CD14-positive monocyte (primary cell): ENCODE measurements around the gene RDH14. TPM values are rescaled to one million over a fixed set of nuclear protein-coding genes. Genes with fewer than 3 reads are reported as not detected.

Experiments used
- DNase-seq, 3 donors: peaks; one replicate each; pipeline ENCODE4 v3.0.0-alpha.2; 2011 to 2022
- H2AFZ ChIP-seq: 2 replicates; pipeline ENCODE4 v1.6.0; 2012; ENCODE audit warnings: mild to moderate bottlenecking, low read depth, low read length, inconsistent platforms; ENCODE audit not compliant: insufficient read depth, poor library complexity, severe bottlenecking
- H3K27ac ChIP-seq, 2 donors: 1 replicate in 1 of 2; 2 replicates in 1 of 2; pipeline ENCODE4 v1.5.1; 2012 to 2013; ENCODE audit warnings: low read length in 2 of 2, control low read depth in 1 of 2, inconsistent platforms in 1 of 2, low read depth in 1 of 2, mild to moderate bottlenecking in 1 of 2
- H3K27me3 ChIP-seq, 2 donors: one replicate each; pipeline versions ENCODE4 v1.6.0 to v1.6.1; 2011 to 2013; ENCODE audit warnings: low read length in 2 of 2; ENCODE audit not compliant: control insufficient read depth in 2 of 2, insufficient read depth in 2 of 2
- H3K36me3 ChIP-seq, 2 donors: replicated peaks in 1 of 2; 1 replicate in 1 of 2; 2 replicates in 1 of 2; pipeline versions ENCODE4 v1.5.1 to v1.6.1; 2012 to 2013; ENCODE audit warnings: low read length in 2 of 2, control low read depth in 1 of 2, inconsistent platforms in 1 of 2, mild to moderate bottlenecking in 1 of 2; ENCODE audit not compliant: insufficient read depth in 2 of 2, control insufficient read depth in 1 of 2
- H3K4me1 ChIP-seq, 2 donors: 1 replicate in 1 of 2; 2 replicates in 1 of 2; pipeline versions ENCODE4 v1.5.1 to v1.6.1; 2012 to 2013; ENCODE audit warnings: low read length in 2 of 2, control low read depth in 1 of 2, inconsistent platforms in 1 of 2, mild to moderate bottlenecking in 1 of 2, moderate library complexity in 1 of 2; ENCODE audit not compliant: insufficient read depth in 2 of 2, control insufficient read depth in 1 of 2
- H3K4me2 ChIP-seq: replicated peaks from 2 replicates; pipeline ENCODE3; 2012; ENCODE audit warnings: low read length, moderate library complexity, mild to moderate bottlenecking; ENCODE audit not compliant: poor library complexity, severe bottlenecking; ENCODE audit errors: extremely low read depth
- H3K4me3 ChIP-seq, 3 experiments: fragments of 200-600 bp in 1 of 3; sonication (generic) in 1 of 3; replicated peaks in 1 of 3; 1 replicate in 2 of 3; 2 replicates in 1 of 3; pipeline ENCODE4 v1.5.1; 2011 to 2013; ENCODE audit warnings: low read length in 3 of 3, mild to moderate bottlenecking in 3 of 3, control low read depth in 2 of 3, low read depth in 2 of 3, inconsistent platforms in 1 of 3, moderate library complexity in 1 of 3
- H3K79me2 ChIP-seq: 2 replicates; pipeline ENCODE4 v1.6.0; 2012; ENCODE audit warnings: mild to moderate bottlenecking, control low read depth, inconsistent platforms, low read length, moderate library complexity; ENCODE audit not compliant: insufficient read depth
- H3K9ac ChIP-seq: 2 replicates; pipeline ENCODE4 v1.6.0; 2017; ENCODE audit warnings: low read length, mild to moderate bottlenecking; ENCODE audit not compliant: insufficient read depth, poor library complexity, severe bottlenecking
- H3K9me3 ChIP-seq, 2 donors: replicated peaks in 1 of 2; 1 replicate in 1 of 2; 2 replicates in 1 of 2; pipeline versions ENCODE4 v1.5.1 to v1.6.1; 2012 to 2013; ENCODE audit warnings: low read length in 2 of 2, control low read depth in 1 of 2; ENCODE audit not compliant: control insufficient read depth in 1 of 2, insufficient read depth in 1 of 2
- H4K20me1 ChIP-seq: 2 replicates; pipeline ENCODE4 v1.6.0; 2012; ENCODE audit warnings: mild to moderate bottlenecking, low read length, control low read depth, moderate library complexity; ENCODE audit not compliant: insufficient read depth
- H3K27ac Mint-ChIP-seq, 7 donors: one replicate each; pipeline ENCODE4 v1.8.0; 2020; ENCODE audit warnings: mild to moderate bottlenecking in 7 of 7, mixed read lengths in 7 of 7, moderate library complexity in 6 of 7, inconsistent platforms in 2 of 7
- H3K27me3 Mint-ChIP-seq, 3 donors: one replicate each; pipeline ENCODE4 v1.8.0; 2021 to 2022; ENCODE audit warnings: low read depth in 3 of 3, mild to moderate bottlenecking in 3 of 3, mixed read lengths in 3 of 3, moderate library complexity in 3 of 3, inconsistent platforms in 1 of 3
- H3K36me3 Mint-ChIP-seq, 2 donors: one replicate each; pipeline ENCODE4 v1.8.0; 2020; ENCODE audit warnings: mixed read lengths in 2 of 2, inconsistent platforms in 1 of 2, mild to moderate bottlenecking in 1 of 2
- H3K4me1 Mint-ChIP-seq: one replicate; pipeline ENCODE4 v1.8.0; 2020; ENCODE audit warnings: mild to moderate bottlenecking, mixed read lengths
- H3K4me3 Mint-ChIP-seq, 2 donors: one replicate each; pipeline ENCODE4 v1.8.0; 2020; ENCODE audit warnings: mild to moderate bottlenecking in 2 of 2, mixed read lengths in 2 of 2, moderate library complexity in 1 of 2
- H3K9me3 Mint-ChIP-seq, 7 donors: one replicate each; pipeline ENCODE4 v1.8.0; 2020 to 2022; ENCODE audit warnings: mixed read lengths in 7 of 7, mild to moderate bottlenecking in 6 of 7, moderate library complexity in 6 of 7, inconsistent platforms in 2 of 7
- WGBS: methylation state at CpG from one replicate; pipeline ENCODE4 v1.1.5; 2013; ENCODE audit warnings: missing lambda C conversion rate; ENCODE audit not compliant: insufficient coverage; 5-methylcytosine and 5-hydroxymethylcytosine counted together
- intact Hi-C, 2 donors: fragments of 100-400 bp; cut with micrococcal nuclease; formaldehyde crosslinking; loops; one replicate each; pipeline versions ENCODE4 v1.15.0 to v1.15.1; 2023
- polyA plus RNA-seq, 3 donors: library from polyadenylated mRNA; depleted of rRNA in 1 of 3; unstranded in 2 of 3; stranded (reverse) in 1 of 3; fragments of 300-500 nt in 2 of 3; fragments of >200 nt in 1 of 3; fragmentation: Illumina TruSeq in 2 of 3; gene quantifications; 1 replicate in 2 of 3; 2 replicates in 1 of 3; pipeline ENCODE4 v1.2.3, GENCODE V29; 2012 to 2021
- TF ChIP-seq, protein P1 (sequence below): fragments of 200-600 bp; IDR thresholded peaks from one replicate; pipeline ENCODE4 v1.8.0; 2022; ENCODE audit warnings: antibody characterized with exemption, mild to moderate bottlenecking

RDH14 gene
- polyA plus RNA-seq, 3 donors = 5.5 to 16.3 (median 14.3) TPM

DNA sequence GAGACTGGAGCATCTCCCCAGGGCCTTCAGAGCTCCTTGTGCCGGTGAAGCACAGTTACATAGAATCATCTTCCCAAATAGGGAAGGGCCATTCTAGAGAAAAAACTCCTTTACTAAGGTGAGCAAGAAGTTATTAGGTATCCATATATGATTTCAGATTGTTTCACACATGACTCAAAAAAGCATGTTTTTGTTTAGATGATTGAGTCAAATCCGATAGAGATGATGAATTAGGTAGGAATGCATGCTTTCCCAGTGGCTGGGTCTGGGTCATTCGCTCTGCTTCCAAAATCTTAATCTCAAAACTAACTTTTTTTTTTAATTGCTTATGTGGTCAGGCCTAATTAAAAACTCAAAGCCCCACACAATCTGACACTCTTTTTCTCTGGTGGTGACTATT, 25.1 kb upstream of the RDH14 start:
- no peak overlapping the region for H2AFZ ChIP-seq
- H3K79me2 ChIP-seq = no peaks in the 10 kb centered on the region

DNA sequence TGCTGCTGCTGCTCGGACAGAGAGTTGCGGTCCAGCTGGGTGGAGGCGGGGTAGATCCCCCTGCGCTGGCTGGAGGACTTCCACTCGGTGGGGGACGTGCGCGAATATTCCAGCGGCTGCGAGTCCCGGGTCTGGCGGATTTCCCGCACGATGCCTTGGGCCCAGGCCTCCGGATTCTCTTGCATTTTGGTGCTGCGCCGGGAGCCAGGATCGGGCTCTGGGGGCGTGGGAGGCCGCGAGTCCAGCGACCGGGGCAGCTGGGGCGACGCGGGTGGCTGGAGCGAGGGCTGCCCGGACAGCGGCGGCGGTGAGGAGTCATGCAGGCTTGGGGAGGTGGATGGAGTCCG, 24.1 kb upstream of the RDH14 start:
- H3K4me1 ChIP-seq = no peaks in the 10 kb centered on the region
- 86% methylated on average over 25 of the region's 32 CpGs for WGBS
- H3K27me3 ChIP-seq = no peaks in the 10 kb centered on the region
- H4K20me1 ChIP-seq = no peaks in the 10 kb centered on the region
- no peak overlapping the region for H3K4me2 ChIP-seq
- peaks cover 0 to 2% (median 0%) of the 10 kb centered on the region in 3 donors for H3K27me3 Mint-ChIP-seq
- TF ChIP-seq, protein P1, sequence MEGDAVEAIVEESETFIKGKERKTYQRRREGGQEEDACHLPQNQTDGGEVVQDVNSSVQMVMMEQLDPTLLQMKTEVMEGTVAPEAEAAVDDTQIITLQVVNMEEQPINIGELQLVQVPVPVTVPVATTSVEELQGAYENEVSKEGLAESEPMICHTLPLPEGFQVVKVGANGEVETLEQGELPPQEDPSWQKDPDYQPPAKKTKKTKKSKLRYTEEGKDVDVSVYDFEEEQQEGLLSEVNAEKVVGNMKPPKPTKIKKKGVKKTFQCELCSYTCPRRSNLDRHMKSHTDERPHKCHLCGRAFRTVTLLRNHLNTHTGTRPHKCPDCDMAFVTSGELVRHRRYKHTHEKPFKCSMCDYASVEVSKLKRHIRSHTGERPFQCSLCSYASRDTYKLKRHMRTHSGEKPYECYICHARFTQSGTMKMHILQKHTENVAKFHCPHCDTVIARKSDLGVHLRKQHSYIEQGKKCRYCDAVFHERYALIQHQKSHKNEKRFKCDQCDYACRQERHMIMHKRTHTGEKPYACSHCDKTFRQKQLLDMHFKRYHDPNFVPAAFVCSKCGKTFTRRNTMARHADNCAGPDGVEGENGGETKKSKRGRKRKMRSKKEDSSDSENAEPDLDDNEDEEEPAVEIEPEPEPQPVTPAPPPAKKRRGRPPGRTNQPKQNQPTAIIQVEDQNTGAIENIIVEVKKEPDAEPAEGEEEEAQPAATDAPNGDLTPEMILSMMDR = no peak
- H3K9me3 Mint-ChIP-seq = peaks cover 8 to 25% (median 14%) of the 10 kb centered on the region in 7 donors
- H3K4me1 Mint-ChIP-seq = no peaks in the 10 kb centered on the region
- no peaks in the 10 kb centered on the region for H3K36me3 ChIP-seq
- H3K79me2 ChIP-seq = no peaks in the 10 kb centered on the region
- H3K4me3 ChIP-seq = no peak overlapping the region
- no peak overlapping the region for H3K4me3 Mint-ChIP-seq
- H3K36me3 Mint-ChIP-seq = no peaks in the 10 kb centered on the region
- no peak for DNase-seq
- H3K27ac Mint-ChIP-seq = no peak overlapping the region
- intact Hi-C loops = no loop called here
- no peak overlapping the region for H3K27ac ChIP-seq
- H3K9ac ChIP-seq = no peak overlapping the region
- H3K9me3 ChIP-seq = peaks cover 10 to 27% of the 10 kb centered on the region in 2 donors
- H2AFZ ChIP-seq = no peak overlapping the region

More for the DNA sequence above, 25.1 kb upstream of the RDH14 start:
- no CpG with 5 or more reads among the region's 3 CpGs for WGBS
- no peak overlapping the region for H3K27ac Mint-ChIP-seq
- H3K4me2 ChIP-seq = no peak overlapping the region
- H3K27me3 Mint-ChIP-seq = peaks cover 0 to 2% (median 0%) of the 10 kb centered on the region in 3 donors
- H3K27me3 ChIP-seq = no peaks in the 10 kb centered on the region
- intact Hi-C loops = no loop called here
- no peaks in the 10 kb centered on the region for H3K4me1 ChIP-seq
- TF ChIP-seq, protein P1 = no peak
- H3K27ac ChIP-seq = no peak overlapping the region
- H4K20me1 ChIP-seq = no peaks in the 10 kb centered on the region
- H3K36me3 Mint-ChIP-seq = no peaks in the 10 kb centered on the region
- H3K36me3 ChIP-seq = no peaks in the 10 kb centered on the region
- no peaks in the 10 kb centered on the region for H3K4me1 Mint-ChIP-seq
- H3K9me3 ChIP-seq = peaks cover 10 to 27% of the 10 kb centered on the region in 2 donors
- no peak overlapping the region for H3K9ac ChIP-seq
- H3K9me3 Mint-ChIP-seq = peaks cover 8 to 25% (median 14%) of the 10 kb centered on the region in 7 donors
- no peak overlapping the region for H3K4me3 Mint-ChIP-seq
- DNase-seq = no peak
- H3K4me3 ChIP-seq = no peak overlapping the region
